ENCODE measurements around the gene CCDC102A. TPM values are rescaled to one million over a fixed set of nuclear protein-coding genes. Genes with fewer than 3 reads are reported as not detected.

CCDC102A gene
- total RNA-seq, 1 experiment from 2014 or later: 4.1 TPM

DNA sequence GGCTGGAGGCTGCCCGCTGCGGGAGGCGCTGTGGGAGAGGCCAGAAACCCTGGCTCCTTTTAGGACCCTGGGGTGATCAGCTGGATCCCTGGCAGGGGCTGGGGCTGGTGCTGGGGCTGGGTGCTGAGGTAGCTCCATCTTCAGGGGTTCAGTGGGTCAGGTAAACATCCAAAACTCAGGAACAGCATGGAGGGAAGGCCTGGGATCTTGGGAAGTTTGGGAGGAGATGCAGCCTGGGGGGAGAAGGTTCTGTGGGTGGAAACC, 27.0 kb upstream of the CCDC102A start:
- Mint-ChIP-seq H3K27ac (ENCODE audit: low read depth, unreplicated experiment) (no peak overlapping the region), H3K9me3 (ENCODE audit: unreplicated experiment) (peaks cover 9% of the 10 kb centered on the region), H3K27me3 (ENCODE audit: insufficient read depth, unreplicated experiment) (peaks cover 33% of the 10 kb centered on the region), H3K4me3 (ENCODE audit: unreplicated experiment) (no peak overlapping the region), H3K36me3 (ENCODE audit: insufficient read depth, unreplicated experiment) (no peaks in the 10 kb centered on the region), H3K4me1 (ENCODE audit: insufficient read depth, unreplicated experiment) (peaks cover 10% of the 10 kb centered on the region)
- ChIA-PET POLR2A (no interaction called here), CTCF (interaction anchor here (2.6 kb wide), 1 partner anchor 13 kb away, joined by 11 read pairs; no protein-coding TSS in a partner anchor)
- intact Hi-C loops (cut with micrococcal nuclease): no loop called here
- DNase-seq (ENCODE audit: unreplicated experiment): no peak
- TF ChIP-seq, protein P1, sequence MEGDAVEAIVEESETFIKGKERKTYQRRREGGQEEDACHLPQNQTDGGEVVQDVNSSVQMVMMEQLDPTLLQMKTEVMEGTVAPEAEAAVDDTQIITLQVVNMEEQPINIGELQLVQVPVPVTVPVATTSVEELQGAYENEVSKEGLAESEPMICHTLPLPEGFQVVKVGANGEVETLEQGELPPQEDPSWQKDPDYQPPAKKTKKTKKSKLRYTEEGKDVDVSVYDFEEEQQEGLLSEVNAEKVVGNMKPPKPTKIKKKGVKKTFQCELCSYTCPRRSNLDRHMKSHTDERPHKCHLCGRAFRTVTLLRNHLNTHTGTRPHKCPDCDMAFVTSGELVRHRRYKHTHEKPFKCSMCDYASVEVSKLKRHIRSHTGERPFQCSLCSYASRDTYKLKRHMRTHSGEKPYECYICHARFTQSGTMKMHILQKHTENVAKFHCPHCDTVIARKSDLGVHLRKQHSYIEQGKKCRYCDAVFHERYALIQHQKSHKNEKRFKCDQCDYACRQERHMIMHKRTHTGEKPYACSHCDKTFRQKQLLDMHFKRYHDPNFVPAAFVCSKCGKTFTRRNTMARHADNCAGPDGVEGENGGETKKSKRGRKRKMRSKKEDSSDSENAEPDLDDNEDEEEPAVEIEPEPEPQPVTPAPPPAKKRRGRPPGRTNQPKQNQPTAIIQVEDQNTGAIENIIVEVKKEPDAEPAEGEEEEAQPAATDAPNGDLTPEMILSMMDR (IDR thresholded peaks at IDR 0.05; ENCODE audit: unreplicated experiment): no peak
- no TSS peak for BruUV-seq (replicated peaks)

DNA sequence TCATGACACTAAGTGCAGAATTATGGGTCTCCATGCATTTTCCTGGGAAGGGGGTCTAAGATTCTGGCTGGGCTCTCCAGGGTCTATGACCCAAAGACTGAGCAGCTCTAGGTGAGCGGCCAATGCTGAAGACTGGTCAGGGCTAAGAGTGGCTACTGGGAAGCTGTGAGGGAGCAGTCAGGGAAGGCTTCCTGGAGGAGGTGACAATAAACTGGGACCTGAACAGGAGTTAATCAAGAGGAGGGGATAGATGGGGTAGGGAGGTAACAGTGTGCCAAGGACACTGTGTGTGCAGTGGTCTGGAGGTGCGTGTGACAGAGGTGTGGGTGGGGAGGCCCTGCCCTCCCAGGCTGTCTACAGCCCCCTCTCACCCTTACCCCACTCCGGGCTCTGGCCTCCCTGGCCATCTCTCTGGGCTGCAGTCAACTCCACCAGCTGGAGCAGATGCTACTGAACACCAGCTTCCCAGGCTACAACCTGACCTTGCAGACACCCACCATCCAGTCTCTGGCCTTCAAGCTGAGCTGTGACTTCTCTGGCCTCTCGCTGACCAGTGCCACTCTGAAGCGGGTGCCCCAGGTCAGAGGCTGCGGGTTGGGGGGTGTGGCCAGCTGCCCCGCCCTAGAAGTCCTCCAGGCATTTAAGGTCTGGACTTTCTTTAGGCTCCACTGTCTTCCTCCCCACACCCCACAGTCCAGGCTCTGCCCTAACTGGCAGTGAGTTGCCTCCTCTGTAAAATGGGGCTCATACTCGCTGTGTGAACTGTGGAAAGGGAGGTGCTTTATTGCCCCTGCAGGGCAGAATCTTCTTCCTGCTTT, 26.5 kb upstream of the CCDC102A start:
- TF ChIP-seq, protein P1 (IDR thresholded peaks at IDR 0.05; ENCODE audit: unreplicated experiment): no peak
- Mint-ChIP-seq H3K36me3 (ENCODE audit: insufficient read depth, unreplicated experiment) (no peaks in the 10 kb centered on the region), H3K27ac (ENCODE audit: low read depth, unreplicated experiment) (no peak overlapping the region), H3K27me3 (ENCODE audit: insufficient read depth, unreplicated experiment) (peaks cover 37% of the 10 kb centered on the region), H3K9me3 (ENCODE audit: unreplicated experiment) (peaks cover 9% of the 10 kb centered on the region), H3K4me3 (ENCODE audit: unreplicated experiment) (no peak overlapping the region), H3K4me1 (ENCODE audit: insufficient read depth, unreplicated experiment) (peaks cover 10% of the 10 kb centered on the region)
- ChIA-PET POLR2A (interaction anchor here (1.1 kb wide), 1 partner anchor 16 kb away, joined by 3 read pairs; no protein-coding TSS in a partner anchor), CTCF (interaction anchor here (0.7 to 2.6 kb wide), 3 partner anchors 14 to 81 kb away, joined by 3 to 11 read pairs (median 4); no protein-coding TSS in a partner anchor)
- intact Hi-C loops (cut with micrococcal nuclease): no loop called here
- no peak for DNase-seq (ENCODE audit: unreplicated experiment)
- BruUV-seq (replicated peaks): no TSS peak

DNA sequence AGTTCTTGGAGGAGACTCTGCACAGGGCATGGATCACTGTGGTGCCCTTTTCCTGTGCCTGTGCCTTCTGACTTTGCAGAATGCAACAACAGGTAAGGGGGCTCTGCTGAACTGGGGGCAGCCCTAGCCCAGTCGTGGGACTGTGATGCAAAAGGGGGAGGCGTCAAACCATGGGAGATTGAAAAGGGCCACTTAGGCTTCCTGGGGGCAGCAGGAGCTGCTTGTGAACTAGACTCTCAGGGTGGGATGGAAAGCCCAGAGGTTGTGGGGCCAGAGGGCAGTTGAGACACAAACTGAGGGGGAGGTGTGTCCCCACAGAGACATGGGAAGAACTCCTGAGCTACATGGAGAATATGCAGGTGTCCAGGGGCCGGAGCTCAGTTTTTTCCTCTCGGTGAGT, 25.7 kb upstream of the CCDC102A start:
- POLR2A ChIA-PET: interaction anchor here (1.1 kb wide), 1 partner anchor 16 kb away, joined by 3 read pairs; no protein-coding TSS in a partner anchor

DNA sequence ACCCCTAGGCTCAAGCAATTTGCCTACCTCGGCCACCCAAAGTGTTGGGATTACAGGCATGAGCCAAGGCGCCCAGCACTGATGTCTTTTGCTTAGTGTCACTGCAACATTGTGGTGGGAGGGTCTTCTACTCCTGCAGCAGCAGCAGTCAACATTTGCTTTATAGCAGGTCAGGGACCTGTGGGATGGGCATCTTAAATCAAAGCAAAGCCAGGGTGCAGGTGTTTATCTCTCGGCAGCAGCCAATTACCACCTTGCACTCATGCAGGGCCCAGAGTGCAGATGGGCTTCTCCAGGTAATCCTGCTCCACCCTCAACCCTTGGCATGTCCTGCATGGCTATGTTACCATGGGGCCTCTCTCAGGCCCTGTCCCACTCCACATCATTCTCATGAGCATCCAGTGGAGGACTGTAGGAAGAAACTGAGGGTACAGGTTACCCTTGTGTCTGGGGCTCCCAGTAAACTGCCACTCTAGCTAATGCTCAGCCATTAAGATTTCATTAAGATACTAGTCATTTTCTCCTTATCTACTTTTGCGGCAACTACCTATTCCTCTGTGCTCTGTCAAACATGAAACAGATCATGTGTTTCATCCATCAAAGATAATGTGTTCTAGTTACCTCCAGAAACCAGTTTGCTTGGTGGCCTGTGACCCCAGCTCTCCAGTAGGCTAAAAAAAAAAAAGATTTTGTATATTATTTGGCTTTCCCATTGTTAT, 22.9 kb upstream of the CCDC102A start:
- H3K4me3 Mint-ChIP-seq (ENCODE audit: unreplicated experiment): no peak overlapping the region

More for the DNA sequence above, 25.7 kb upstream of the CCDC102A start:
- peaks cover 9% of the 10 kb centered on the region for H3K9me3 Mint-ChIP-seq (ENCODE audit: unreplicated experiment)
- H3K4me3 Mint-ChIP-seq (ENCODE audit: unreplicated experiment): no peak overlapping the region
- CTCF ChIA-PET: interaction anchor here (0.6 to 1.2 kb wide), 4 partner anchors 15 to 748 kb away, joined by 3 to 4 read pairs (median 4); no protein-coding TSS in a partner anchor
- H3K4me1 Mint-ChIP-seq (ENCODE audit: insufficient read depth, unreplicated experiment): peaks cover 10% of the 10 kb centered on the region
- intact Hi-C loops (cut with micrococcal nuclease): no loop called here
- no peaks in the 10 kb centered on the region for H3K36me3 Mint-ChIP-seq (ENCODE audit: insufficient read depth, unreplicated experiment)
- no peak for DNase-seq (ENCODE audit: unreplicated experiment)
- BruUV-seq (replicated peaks): no TSS peak
- TF ChIP-seq, protein P1 (IDR thresholded peaks at IDR 0.05; ENCODE audit: unreplicated experiment): no peak
- no peak overlapping the region for H3K27ac Mint-ChIP-seq (ENCODE audit: low read depth, unreplicated experiment)
- peaks cover 45% of the 10 kb centered on the region for H3K27me3 Mint-ChIP-seq (ENCODE audit: insufficient read depth, unreplicated experiment)

More for the DNA sequence above, 22.9 kb upstream of the CCDC102A start:
- TF ChIP-seq, protein P1 (IDR thresholded peaks at IDR 0.05; ENCODE audit: unreplicated experiment): no peak
- Mint-ChIP-seq H3K27me3 (ENCODE audit: insufficient read depth, unreplicated experiment) (peaks cover 61% of the 10 kb centered on the region), H3K27ac (ENCODE audit: low read depth, unreplicated experiment) (no peak overlapping the region), H3K36me3 (ENCODE audit: insufficient read depth, unreplicated experiment) (no peaks in the 10 kb centered on the region), H3K4me1 (ENCODE audit: insufficient read depth, unreplicated experiment) (peaks cover under 1% of the 10 kb centered on the region), H3K9me3 (ENCODE audit: unreplicated experiment) (peaks cover 9% of the 10 kb centered on the region)
- POLR2A ChIA-PET: no interaction called here
- no peak for DNase-seq (ENCODE audit: unreplicated experiment)
- BruUV-seq (replicated peaks): no TSS peak
- CTCF ChIA-PET: no interaction called here
- intact Hi-C loops (cut with micrococcal nuclease): no loop called here
